ENCODE measurements around the gene TENM4.
"Not testable (repeated sequence)": the region's sequence is repeated elsewhere in the genome, so short reads cannot be mapped to it uniquely, and the experiment has no call there.

The TENM4 gene

GRCh38 chr11:79195209-79195608, 245.6 kb downstream of the TENM4 start:
- TF ChIP-seq, protein P1, sequence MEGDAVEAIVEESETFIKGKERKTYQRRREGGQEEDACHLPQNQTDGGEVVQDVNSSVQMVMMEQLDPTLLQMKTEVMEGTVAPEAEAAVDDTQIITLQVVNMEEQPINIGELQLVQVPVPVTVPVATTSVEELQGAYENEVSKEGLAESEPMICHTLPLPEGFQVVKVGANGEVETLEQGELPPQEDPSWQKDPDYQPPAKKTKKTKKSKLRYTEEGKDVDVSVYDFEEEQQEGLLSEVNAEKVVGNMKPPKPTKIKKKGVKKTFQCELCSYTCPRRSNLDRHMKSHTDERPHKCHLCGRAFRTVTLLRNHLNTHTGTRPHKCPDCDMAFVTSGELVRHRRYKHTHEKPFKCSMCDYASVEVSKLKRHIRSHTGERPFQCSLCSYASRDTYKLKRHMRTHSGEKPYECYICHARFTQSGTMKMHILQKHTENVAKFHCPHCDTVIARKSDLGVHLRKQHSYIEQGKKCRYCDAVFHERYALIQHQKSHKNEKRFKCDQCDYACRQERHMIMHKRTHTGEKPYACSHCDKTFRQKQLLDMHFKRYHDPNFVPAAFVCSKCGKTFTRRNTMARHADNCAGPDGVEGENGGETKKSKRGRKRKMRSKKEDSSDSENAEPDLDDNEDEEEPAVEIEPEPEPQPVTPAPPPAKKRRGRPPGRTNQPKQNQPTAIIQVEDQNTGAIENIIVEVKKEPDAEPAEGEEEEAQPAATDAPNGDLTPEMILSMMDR (IDR thresholded peaks at IDR 0.05; ENCODE audit: extremely low read depth, insufficient read depth, missing control alignments), result no peak
- in situ Hi-C loops (cut with MboI; ENCODE audit: low pct_unique_long_range_greater_than_20kb, low sequenced_read_pairs, unreplicated experiment), result no loop called here

DNA sequence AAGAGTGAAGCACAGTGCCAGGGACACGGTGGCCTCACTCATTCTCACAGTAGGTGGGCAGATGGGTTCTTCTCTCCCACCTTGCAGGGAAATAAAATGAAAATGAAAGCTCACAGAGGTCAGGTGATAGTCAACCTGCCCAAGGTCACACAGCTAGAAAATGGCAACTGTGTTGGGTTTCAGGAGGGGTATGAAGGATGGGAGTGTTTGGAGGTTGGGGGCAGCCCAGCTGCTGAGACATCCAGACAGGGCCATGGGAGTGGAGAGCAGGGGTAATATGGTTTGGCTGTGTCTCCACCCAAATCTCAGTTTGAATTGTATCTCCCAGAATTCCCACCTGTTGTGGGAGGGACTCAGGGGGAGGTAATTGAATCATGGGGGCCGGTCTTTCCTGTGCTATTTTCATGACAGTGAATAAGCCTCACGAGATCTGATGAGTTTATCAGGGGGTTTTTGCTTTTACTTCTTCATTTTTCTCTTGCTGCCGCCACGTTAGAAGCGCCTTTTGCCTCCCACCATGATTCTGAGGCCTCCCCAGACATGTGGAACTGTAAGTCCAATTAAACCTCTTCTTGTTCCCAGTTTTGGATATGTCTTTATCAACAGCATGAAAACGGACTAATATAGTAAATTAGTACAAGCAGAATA, 247.0 kb downstream of the TENM4 start:
- in situ Hi-C loops (cut with MboI; ENCODE audit: low pct_unique_long_range_greater_than_20kb, low sequenced_read_pairs, unreplicated experiment), result no loop called here
- TF ChIP-seq, protein P1 (IDR thresholded peaks at IDR 0.05; ENCODE audit: extremely low read depth, insufficient read depth, missing control alignments), result no peak
- no peak for DNase-seq (ENCODE audit: low spot score)

More at GRCh38 chr11:79195209-79195608, 245.6 kb downstream of the TENM4 start:
- no peak for DNase-seq (ENCODE audit: low spot score)

DNA sequence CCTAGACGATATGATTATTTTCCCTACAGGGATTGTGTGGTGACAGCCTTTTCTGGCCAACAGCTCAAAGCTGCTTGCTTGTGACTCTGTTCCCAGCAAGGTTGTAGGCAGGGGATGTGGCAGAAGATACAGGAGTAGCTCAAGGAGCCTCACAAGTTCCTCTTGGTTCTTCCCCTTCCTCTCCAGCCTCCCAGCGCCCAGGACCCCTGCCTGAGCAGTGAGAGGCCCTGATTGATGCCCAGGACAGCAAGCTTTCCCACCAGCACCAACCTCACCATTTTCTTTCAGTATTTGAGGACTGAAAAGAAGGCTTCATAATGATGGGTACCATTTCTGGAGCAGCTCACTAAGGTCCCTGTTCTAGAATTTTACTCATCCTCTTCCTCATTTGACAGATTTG, 248.0 kb downstream of the TENM4 start:
- DNase-seq (ENCODE audit: low spot score), result no peak
- TF ChIP-seq, protein P1 (IDR thresholded peaks at IDR 0.05; ENCODE audit: extremely low read depth, insufficient read depth, missing control alignments), result no peak
- in situ Hi-C loops (cut with MboI; ENCODE audit: low pct_unique_long_range_greater_than_20kb, low sequenced_read_pairs, unreplicated experiment), result no loop called here

GRCh38 chr11:79191716-79192115, 249.1 kb downstream of the TENM4 start:
- DNase-seq (ENCODE audit: low spot score); in situ Hi-C loops (cut with MboI; ENCODE audit: low pct_unique_long_range_greater_than_20kb, low sequenced_read_pairs, unreplicated experiment): not testable (repeated sequence)

DNA sequence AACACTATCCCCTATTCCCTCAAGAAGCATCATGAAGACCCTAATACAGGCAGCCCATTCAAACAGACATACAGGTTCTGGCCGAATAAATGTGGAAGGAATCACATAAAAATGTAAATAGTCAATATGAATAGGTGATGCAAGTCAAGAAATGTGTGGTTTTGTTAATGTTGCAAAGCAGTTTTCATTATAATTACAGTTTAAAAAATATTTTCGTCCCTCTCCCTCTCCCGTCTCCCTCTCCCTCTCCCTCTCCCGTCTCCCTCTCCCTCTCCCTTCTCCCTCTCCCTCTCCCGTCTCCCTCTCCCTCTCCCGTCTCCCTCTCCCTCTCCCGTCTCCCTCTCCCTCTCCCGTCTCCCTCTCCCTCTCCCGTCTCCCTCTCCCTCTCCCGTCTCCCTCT, 250.3 kb downstream of the TENM4 start:
- DNase-seq (ENCODE audit: low spot score); in situ Hi-C loops (cut with MboI; ENCODE audit: low pct_unique_long_range_greater_than_20kb, low sequenced_read_pairs, unreplicated experiment): not testable (repeated sequence)

GRCh38 chr11:79189601-79190000, 251.2 kb downstream of the TENM4 start:
- TF ChIP-seq, protein P1 (IDR thresholded peaks at IDR 0.05; ENCODE audit: extremely low read depth, insufficient read depth, missing control alignments), result no peak
- in situ Hi-C loops (cut with MboI; ENCODE audit: low pct_unique_long_range_greater_than_20kb, low sequenced_read_pairs, unreplicated experiment), result no loop called here
- no peak for DNase-seq (ENCODE audit: low spot score)

GRCh38 chr11:79189055-79189454, 251.8 kb downstream of the TENM4 start:
- no peak for DNase-seq (ENCODE audit: low spot score)
- in situ Hi-C loops (cut with MboI; ENCODE audit: low pct_unique_long_range_greater_than_20kb, low sequenced_read_pairs, unreplicated experiment), result no loop called here
- TF ChIP-seq, protein P1 (IDR thresholded peaks at IDR 0.05; ENCODE audit: extremely low read depth, insufficient read depth, missing control alignments), result no peak

- no peak for DNase-seq (ENCODE audit: low spot score)
- in situ Hi-C loops (cut with MboI; ENCODE audit: low pct_unique_long_range_greater_than_20kb, low sequenced_read_pairs, unreplicated experiment), result no loop called here
These were observed 254.2 kb downstream of the TENM4 start for GRCh38 chr11:79186669-79187068.

More at GRCh38 chr11:79186669-79187068, 254.2 kb downstream of the TENM4 start:
- TF ChIP-seq, protein P1 (IDR thresholded peaks at IDR 0.05; ENCODE audit: extremely low read depth, insufficient read depth, missing control alignments), result no peak
